HG02798 (cell line): ENCODE data around the gene REC114.

Source experiments
- ATAC-seq: cut with Tn5 transposase; IDR thresholded peaks from one replicate; pipeline ENCODE4 v1.9.1; 2021; ENCODE audit warnings: mild to moderate bottlenecking; ENCODE audit not compliant: unreplicated experiment, poor library complexity

REC114 gene

DNA sequence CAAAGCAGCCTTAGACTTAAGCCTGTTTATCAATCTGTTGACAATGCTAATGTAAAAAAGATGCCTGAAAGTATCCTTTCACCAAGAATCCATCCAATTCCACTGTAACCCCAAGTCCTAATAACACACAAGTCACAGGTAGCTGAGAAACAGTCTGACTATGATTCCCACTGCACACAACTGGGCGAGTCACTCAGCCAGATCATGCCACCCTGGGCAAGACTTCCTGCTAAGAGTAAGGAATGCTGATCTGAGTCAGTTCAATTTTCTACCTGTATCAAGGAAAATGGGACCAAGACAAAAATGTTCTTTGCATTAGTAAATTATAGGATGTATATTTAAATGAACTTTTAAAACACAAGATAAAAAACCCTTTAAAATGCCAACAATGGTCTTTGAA, 157.0 kb downstream of the REC114 start:
- ATAC-seq, result no peak

DNA sequence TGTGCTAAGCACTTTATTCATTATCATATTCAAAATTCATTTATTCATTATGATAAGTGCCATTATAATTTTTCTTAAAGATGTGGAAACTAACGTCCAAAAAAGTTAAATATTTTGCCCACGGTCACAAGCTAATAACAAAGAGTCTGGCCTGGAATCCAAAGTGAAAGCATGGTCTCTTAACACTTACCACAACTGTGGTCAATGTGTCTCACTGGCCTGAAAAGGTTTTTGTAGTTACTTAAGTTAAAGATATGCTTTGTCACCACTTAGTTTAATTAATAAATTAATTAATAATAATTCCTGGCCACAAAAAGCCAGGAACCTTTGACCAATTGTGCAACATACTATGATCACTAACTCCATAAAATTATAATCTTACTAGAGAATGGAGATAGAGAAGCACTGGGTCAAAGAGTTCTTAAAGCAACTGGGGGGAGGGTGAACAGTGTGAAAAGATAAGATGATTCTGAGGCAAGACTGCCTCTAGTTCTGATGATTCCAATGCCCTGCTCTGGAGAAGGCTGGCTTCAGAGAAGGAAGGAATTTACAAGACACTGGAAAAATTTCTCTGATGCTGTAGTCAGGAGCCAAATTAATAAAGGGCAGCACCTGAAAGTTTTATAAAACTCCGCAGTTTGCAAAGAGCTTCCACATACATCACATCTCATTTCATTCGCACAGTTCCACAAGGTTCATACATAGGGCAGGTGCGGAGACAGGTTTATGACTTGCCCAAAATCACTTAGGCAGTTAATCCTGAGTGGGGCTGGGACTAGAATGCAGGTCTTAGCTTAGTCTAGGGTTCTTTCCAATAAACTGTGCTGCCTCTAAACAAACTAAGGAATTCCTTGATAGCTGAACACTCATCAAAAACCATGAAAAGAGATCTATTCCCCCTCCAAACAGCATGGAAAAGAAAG, 157.7 kb downstream of the REC114 start:
- ATAC-seq, result no peak

DNA sequence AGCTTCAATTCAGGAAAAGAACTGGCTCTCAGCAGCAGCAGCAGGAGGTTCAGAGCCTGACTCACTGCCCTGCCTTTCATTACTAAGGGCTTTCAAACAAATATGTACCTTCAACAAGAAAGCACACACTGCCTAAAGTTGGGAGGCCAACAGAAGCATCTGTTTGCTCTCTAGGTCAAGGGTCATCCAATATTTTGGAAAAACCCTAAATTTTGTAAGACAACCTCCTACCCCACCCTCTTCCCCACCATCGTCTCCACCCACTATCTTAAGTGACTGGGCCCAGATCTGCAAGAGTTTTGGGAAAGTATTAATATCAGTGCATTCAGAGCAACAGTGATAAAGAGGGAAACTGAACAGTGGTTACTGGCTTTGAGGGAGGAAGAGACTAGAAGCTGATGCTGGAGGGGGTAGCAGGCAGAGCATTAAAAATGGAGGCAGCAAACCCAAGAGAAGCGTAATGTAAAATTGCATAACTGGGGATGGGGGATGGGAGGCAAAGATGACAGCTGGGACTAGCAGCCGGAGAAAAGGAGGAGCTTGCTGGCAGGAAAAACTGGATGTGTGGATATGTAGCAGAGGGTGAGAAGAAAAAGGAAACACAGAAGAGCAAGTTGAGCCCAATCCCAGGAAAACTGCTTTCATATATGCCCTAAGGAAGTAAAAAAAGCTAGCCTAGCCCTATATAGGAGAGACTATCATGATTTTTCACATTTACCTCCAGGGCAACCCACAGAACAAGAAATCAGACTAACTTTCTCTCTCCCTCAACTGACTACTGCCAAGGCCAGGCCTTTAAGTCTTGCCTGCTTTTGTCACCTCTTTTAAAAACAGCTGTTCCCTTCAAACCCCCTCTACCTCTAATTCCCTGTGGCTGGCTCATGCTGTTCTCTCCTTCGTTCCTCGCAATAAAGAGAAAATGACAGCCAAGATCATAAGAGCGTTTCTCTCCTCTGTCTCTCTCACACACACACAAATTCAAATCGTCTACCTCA, 158.8 kb downstream of the REC114 start:
- no peak for ATAC-seq

DNA sequence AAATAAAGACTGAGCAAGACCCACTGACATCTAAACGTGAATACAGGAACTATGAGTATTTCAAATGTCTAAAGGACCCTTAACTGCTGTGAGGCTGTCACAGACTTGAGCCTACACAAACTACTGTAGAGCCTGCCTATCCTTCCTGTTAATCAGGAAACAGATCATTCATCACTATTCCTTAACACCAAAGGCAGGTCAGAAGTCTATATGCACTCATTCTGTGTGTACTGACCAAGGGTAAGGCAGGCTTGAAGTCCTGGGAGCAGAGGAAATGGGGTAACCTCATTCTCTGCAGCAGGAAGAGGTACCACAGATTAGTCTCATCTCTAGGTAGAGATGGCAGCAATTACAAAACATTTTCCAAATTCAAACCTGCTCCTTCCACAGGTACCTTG, 159.5 kb downstream of the REC114 start:
- ATAC-seq, result no peak

DNA sequence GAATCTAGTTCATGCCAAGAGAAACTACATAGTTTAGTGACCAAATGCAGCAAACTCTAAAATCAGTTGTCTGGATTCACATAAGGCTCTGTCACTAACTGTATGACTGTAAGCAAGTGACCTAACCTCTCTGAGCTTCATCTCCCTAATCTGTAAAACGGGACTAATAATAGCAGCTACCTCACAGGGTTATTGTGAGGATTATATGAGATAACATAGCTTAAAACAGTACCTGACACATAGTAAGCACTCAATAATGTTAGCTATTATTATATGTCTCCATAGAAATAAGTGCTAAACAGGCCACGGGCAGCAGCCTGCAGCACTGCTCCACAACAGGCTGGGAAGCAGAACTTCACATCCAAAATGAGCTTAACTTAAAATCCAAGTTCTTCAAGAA, 160.0 kb downstream of the REC114 start:
- ATAC-seq, result no peak

DNA sequence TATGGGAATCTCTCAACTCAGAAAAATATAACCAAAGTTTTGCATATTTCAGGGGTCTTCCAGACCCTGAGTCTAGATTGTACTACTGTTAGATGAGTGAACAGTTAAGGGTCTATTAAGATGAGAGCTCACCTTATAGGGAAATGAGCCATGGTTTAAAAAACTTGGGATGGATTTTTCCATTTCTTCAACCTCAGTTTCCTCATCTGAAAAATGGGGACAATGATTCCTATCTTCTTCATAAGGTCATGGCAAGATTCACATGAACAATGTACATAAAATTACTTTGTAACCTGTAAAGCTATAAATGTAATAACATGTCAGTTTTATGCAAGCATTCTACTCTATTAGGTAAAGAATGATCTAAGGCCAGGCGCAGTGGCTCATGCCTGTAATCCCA, 161.5 kb downstream of the REC114 start:
- ATAC-seq, result no peak

DNA sequence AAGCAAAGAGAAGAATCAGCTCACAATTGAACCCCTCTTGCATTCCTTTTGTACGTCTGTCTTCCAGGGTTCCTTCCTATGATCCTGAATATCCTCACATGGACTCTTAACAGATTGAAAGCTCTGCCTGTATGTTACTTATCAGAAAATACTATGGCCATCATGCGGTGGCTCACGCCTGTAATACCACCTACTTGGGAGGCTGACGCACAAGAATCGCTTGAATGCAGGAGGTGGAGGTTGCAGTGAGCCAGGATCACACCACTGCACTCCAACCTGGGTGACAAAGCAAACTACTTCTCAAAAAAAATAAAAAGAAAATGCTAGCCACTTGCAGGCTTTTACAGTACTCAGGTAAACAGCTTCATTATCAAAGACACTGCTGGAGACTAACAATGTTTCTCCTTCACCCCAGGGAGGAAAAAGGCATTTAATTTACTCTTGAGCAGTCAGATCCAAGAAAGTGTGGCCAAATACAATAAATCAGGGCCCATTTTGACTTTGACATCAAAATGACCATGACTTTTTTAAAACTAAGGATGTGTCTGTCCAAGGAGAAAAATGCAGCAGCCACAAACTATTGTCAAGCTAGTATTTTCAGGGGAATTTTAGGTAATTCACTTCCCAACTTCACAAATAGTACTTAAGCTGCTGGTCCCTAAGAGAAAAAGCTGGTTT, 162.9 kb downstream of the REC114 start:
- ATAC-seq, result no peak

DNA sequence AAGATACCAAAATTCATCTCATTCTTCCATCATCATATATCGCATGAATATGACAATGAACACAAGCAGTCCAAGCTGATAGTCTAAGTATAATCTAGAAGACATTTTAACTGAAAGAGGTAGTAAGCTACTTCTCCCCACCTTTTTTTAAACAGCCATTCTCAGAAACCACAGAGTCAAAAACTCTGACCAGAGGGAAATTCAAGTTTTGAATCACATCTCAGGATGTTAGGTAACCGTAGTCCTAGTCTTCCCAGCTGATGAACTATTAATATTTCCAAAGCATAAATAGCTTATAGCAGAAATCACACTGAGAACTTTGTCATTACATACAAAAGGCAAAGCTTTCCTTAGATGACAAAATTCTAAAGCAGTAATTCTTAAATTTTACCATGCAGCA, 164.4 kb downstream of the REC114 start:
- ATAC-seq, result no peak

DNA sequence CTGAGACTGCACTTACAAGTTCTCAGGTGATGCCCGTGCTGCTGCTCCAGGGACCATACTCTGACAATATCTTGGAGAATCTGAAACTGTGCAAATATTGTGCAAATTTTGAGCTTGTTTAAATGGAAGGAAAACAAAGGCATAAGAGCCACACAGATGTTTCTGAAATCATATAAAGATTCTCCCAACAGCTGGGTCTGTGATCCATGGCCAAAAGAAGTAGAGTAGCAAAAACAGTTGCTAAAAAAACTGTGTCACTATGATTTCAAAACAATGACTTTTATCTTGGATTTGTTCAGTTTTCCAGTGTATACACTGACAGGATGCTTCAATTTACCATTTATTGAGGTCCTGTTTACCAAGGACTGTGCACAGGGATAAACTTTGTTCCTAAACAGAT, 164.9 kb downstream of the REC114 start:
- ATAC-seq, result no peak

DNA sequence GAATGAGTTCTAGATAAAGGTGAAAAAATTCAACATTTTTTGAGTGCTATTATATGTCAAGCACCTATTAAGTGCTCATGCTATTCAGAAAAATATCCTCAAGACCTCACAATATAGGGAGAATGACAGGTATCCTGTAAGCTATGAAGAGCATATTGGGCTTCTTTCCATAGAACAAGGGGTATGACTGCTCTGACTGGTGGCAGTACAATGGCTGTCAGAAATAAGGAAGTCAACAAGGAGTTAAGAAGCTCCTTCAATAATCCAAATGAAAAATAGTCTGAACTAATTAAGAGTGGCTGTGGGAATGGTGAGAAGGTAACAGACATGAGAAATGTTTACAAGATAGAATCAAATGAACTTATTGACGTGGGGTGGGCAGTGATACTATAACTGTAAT, 165.5 kb downstream of the REC114 start:
- no peak for ATAC-seq

DNA sequence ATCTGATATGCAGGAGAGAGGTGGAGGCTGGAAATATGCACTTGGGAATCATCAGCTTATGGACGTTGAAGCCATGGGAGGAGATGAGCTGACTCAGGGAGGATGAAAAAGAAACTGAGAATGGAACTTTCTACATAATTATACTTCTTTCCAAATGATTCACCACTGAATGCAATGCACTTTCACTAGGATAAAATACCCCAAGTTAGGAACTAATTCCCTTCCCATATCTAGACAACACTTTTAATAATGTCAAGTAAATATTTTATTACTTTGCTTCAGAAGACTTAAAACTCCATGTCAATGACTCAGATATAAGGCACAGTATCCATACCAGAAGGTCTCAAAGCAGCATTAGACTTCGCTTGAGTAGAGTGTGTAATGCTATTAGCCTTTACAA, 166.0 kb downstream of the REC114 start:
- ATAC-seq, result no peak
